Neural cell (in vitro differentiated cells): ENCODE results near the gene IFT81. TPM values are rescaled to one million over a fixed set of nuclear protein-coding genes. Genes with fewer than 3 reads are reported as not detected.

Source experiments
- H2AFZ ChIP-seq: fragments of 200-600, 300-800 bp; sonication (generic), shearing (Covaris generic); 2 replicates; pipeline ENCODE4 v1.6.0; 2014; ENCODE audit warnings: low read depth, mild to moderate bottlenecking, antibody characterized with exemption, low read length, moderate library complexity
- H3F3A ChIP-seq: fragments of 200-600 bp; shearing (Covaris generic); 2 replicates; pipeline ENCODE4 v1.6.1; 2016; ENCODE audit warnings: mild to moderate bottlenecking, moderate library complexity, mixed read lengths, antibody characterized with exemption, low read length; ENCODE audit not compliant: insufficient read depth, poor library complexity, severe bottlenecking
- H3K27ac ChIP-seq: fragments of 200-600, 300-800 bp; sonication (generic), shearing (Covaris generic); 2 replicates; pipeline ENCODE4 v1.5.1; 2014; ENCODE audit warnings: mild to moderate bottlenecking, low read length, moderate library complexity
- H3K27me3 ChIP-seq: fragments of 300-800, 200-600 bp; sonication (generic), shearing (Covaris generic); 2 replicates; pipeline ENCODE4 v1.6.0; 2014; ENCODE audit warnings: mild to moderate bottlenecking, low read depth, low read length, moderate library complexity; ENCODE audit not compliant: insufficient read depth
- H3K36me3 ChIP-seq: fragments of 300-800, 200-600 bp; sonication (generic), shearing (Covaris generic); 2 replicates; pipeline ENCODE4 v1.5.1; 2014; ENCODE audit warnings: mild to moderate bottlenecking, antibody characterized with exemption, low read length, moderate library complexity; ENCODE audit not compliant: insufficient read depth
- H3K4me2 ChIP-seq: fragments of 300-800, 200-600 bp; sonication (generic), shearing (Covaris generic); 2 replicates; pipeline ENCODE4 v1.6.0; 2014; ENCODE audit warnings: mild to moderate bottlenecking, low read length
- H3K4me3 ChIP-seq: fragments of 300-800, 200-600 bp; sonication (generic), shearing (Covaris generic); 2 replicates; pipeline ENCODE4 v1.5.1; 2014; ENCODE audit warnings: mild to moderate bottlenecking, low read length, moderate library complexity
- H3K79me2 ChIP-seq: fragments of 200-600 bp; shearing (Covaris generic); replicated peaks from 2 replicates; pipeline ENCODE4 v1.6.0; 2014; ENCODE audit warnings: mild to moderate bottlenecking, low read length, moderate library complexity; ENCODE audit not compliant: insufficient read depth
- H3K9ac ChIP-seq: fragments of 300-800, 200-600 bp; sonication (generic), shearing (Covaris generic); 2 replicates; pipeline ENCODE4 v1.6.1; 2016; ENCODE audit warnings: mild to moderate bottlenecking, low read length, mixed read lengths
- H3K9me2 ChIP-seq: fragments of 200-600 bp; shearing (Covaris generic); 2 replicates; pipeline ENCODE4 v1.6.1; 2016; ENCODE audit warnings: mild to moderate bottlenecking, low read length, mixed read lengths; ENCODE audit not compliant: insufficient read depth
- H3K9me3 ChIP-seq: fragments of 200-600, 300-800 bp; sonication (generic), shearing (Covaris generic); 2 replicates; pipeline ENCODE4 v1.6.1; 2016; ENCODE audit warnings: mild to moderate bottlenecking, mixed run types, low read length, moderate library complexity, mixed read lengths
- H4K20me1 ChIP-seq: fragments of 200-600 bp; shearing (Covaris generic); 2 replicates; pipeline ENCODE4 v1.6.1; 2016; ENCODE audit warnings: mild to moderate bottlenecking, mixed run types; ENCODE audit not compliant: insufficient read depth
- EP300 ChIP-seq: fragments of 450-650 bp; conservative IDR thresholded peaks from 2 replicates; pipeline ENCODE4 v1.6.1; 2014; ENCODE audit warnings: antibody characterized with exemption, mild to moderate bottlenecking, moderate library complexity; ENCODE audit not compliant: poor library complexity, severe bottlenecking
- EZH2 ChIP-seq: fragments of 200-600, 300-800 bp; shearing (Covaris generic), sonication (generic); IDR thresholded peaks from 2 replicates; pipeline ENCODE4 v1.6.1; 2014; ENCODE audit warnings: antibody characterized with exemption, low read length, borderline replicate concordance, mild to moderate bottlenecking; ENCODE audit not compliant: insufficient read depth, poor library complexity, severe bottlenecking
- MXI1 ChIP-seq: fragments of 450-650 bp; conservative IDR thresholded peaks from 2 replicates; pipeline ENCODE4 v1.6.1; 2014; ENCODE audit warnings: antibody characterized with exemption, mild to moderate bottlenecking; ENCODE audit not compliant: poor library complexity, severe bottlenecking
- POLR2AphosphoS5 ChIP-seq: IDR thresholded peaks from 2 replicates; pipeline ENCODE4 v1.6.1; 2012
- RAD21 ChIP-seq: fragments of 450-650 bp; conservative IDR thresholded peaks from 2 replicates; pipeline ENCODE4 v1.6.1; 2014; ENCODE audit warnings: antibody characterized with exemption, mild to moderate bottlenecking, moderate library complexity
- SMC3 ChIP-seq: fragments of 450-650 bp; conservative IDR thresholded peaks from 2 replicates; pipeline ENCODE4 v1.6.1; 2014; ENCODE audit warnings: antibody characterized with exemption, mild to moderate bottlenecking, moderate library complexity; ENCODE audit not compliant: poor library complexity
- TAF1 ChIP-seq: IDR thresholded peaks from 2 replicates; pipeline ENCODE4 v1.6.1; 2012; ENCODE audit warnings: low read depth
- polyA plus RNA-seq: library from polyadenylated mRNA; depleted of rRNA; stranded (reverse); fragments of >200 nt; gene quantifications from 2 replicates; pipeline ENCODE4 v1.2.3, GENCODE V29; 2014
- TF ChIP-seq, protein P1 (sequence below): fragments of 450-650 bp; IDR thresholded peaks from 2 replicates; pipeline ENCODE4 v1.5.1; 2014; ENCODE audit warnings: antibody characterized with exemption, mild to moderate bottlenecking, moderate library complexity; ENCODE audit not compliant: poor library complexity, severe bottlenecking
- TF ChIP-seq, protein P2 (sequence below): IDR thresholded peaks from 2 replicates; pipeline ENCODE4 v1.6.1; 2012; ENCODE audit warnings: borderline replicate concordance

IFT81 gene
- polyA plus RNA-seq, 1 donor from 2014 or later, result 120 TPM

DNA sequence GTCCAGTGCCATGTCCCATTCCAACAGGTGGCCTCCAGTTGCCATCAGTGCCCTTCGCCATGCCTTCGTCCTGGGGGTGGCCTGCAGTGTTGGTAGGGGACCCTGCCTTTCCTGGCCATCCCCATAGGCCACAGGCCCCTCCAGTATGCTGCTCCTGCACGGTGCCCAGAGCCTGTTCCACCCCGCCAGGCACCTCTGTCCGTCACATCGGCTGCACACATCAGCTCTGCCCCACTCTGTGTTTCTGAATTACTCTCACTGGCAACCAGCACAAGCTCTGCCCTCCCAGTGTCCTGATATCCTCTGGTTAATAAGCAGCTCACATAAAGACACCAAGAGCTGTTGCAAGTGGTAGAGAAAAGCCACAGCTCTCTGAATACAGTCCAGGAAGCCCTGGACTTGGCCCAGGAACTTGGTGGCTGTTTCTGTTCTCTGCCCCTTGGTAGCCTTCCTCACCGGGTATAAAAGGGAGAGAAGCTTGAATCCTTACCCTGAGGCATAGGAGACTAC lies 125.6 kb downstream of the IFT81 start:
- H3K9me2 ChIP-seq, result no peaks in the 10 kb centered on the region
- no peaks in the 10 kb centered on the region for H4K20me1 ChIP-seq
- TF ChIP-seq, protein P1, sequence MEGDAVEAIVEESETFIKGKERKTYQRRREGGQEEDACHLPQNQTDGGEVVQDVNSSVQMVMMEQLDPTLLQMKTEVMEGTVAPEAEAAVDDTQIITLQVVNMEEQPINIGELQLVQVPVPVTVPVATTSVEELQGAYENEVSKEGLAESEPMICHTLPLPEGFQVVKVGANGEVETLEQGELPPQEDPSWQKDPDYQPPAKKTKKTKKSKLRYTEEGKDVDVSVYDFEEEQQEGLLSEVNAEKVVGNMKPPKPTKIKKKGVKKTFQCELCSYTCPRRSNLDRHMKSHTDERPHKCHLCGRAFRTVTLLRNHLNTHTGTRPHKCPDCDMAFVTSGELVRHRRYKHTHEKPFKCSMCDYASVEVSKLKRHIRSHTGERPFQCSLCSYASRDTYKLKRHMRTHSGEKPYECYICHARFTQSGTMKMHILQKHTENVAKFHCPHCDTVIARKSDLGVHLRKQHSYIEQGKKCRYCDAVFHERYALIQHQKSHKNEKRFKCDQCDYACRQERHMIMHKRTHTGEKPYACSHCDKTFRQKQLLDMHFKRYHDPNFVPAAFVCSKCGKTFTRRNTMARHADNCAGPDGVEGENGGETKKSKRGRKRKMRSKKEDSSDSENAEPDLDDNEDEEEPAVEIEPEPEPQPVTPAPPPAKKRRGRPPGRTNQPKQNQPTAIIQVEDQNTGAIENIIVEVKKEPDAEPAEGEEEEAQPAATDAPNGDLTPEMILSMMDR, result no peak
- TF ChIP-seq SMC3, result no peak
- no peak for TF ChIP-seq EZH2
- no peak for TF ChIP-seq EP300
- no peak for TF ChIP-seq TAF1
- no peak for TF ChIP-seq RAD21
- no peak for TF ChIP-seq MXI1
- TF ChIP-seq POLR2AphosphoS5, result no peak
- TF ChIP-seq, protein P2, sequence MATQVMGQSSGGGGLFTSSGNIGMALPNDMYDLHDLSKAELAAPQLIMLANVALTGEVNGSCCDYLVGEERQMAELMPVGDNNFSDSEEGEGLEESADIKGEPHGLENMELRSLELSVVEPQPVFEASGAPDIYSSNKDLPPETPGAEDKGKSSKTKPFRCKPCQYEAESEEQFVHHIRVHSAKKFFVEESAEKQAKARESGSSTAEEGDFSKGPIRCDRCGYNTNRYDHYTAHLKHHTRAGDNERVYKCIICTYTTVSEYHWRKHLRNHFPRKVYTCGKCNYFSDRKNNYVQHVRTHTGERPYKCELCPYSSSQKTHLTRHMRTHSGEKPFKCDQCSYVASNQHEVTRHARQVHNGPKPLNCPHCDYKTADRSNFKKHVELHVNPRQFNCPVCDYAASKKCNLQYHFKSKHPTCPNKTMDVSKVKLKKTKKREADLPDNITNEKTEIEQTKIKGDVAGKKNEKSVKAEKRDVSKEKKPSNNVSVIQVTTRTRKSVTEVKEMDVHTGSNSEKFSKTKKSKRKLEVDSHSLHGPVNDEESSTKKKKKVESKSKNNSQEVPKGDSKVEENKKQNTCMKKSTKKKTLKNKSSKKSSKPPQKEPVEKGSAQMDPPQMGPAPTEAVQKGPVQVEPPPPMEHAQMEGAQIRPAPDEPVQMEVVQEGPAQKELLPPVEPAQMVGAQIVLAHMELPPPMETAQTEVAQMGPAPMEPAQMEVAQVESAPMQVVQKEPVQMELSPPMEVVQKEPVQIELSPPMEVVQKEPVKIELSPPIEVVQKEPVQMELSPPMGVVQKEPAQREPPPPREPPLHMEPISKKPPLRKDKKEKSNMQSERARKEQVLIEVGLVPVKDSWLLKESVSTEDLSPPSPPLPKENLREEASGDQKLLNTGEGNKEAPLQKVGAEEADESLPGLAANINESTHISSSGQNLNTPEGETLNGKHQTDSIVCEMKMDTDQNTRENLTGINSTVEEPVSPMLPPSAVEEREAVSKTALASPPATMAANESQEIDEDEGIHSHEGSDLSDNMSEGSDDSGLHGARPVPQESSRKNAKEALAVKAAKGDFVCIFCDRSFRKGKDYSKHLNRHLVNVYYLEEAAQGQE, result no peak
- H3K79me2 ChIP-seq, result no peaks in the 10 kb centered on the region
- H3K36me3 ChIP-seq, result no peaks in the 10 kb centered on the region
- H3K4me2 ChIP-seq, result no peak overlapping the region
- H3K27ac ChIP-seq, result no peak overlapping the region
- H3F3A ChIP-seq, result no peaks in the 10 kb centered on the region
- H2AFZ ChIP-seq, result no peak overlapping the region
- no peaks in the 10 kb centered on the region for H3K27me3 ChIP-seq
- H3K9me3 ChIP-seq, result no peaks in the 10 kb centered on the region
- H3K4me3 ChIP-seq, result no peak overlapping the region
- H3K9ac ChIP-seq, result no peak overlapping the region

DNA sequence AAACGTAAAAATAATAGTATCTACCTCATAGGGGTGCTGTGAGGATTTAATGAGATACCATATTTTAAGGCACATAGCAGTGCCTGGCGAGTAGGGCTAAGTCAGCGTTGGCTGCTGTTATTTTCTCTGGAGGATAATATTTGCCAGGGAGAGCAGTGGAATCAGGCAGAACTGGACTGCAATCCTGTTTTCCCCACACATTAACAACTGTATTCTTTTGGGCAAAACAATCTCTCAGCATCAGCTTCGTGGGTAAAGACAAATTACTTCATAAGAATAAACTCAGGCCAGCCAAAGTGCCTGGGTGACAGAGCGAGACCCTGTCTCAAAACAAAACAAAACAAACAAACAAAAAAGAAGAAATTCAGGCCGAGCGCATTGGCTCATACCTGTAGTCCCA lies 127.2 kb downstream of the IFT81 start:
- Histone ChIP-seq H3K9ac (no peak overlapping the region), H4K20me1 (no peaks in the 10 kb centered on the region), H3K36me3 (no peaks in the 10 kb centered on the region), H2AFZ (no peak overlapping the region), H3K4me3 (no peak overlapping the region), H3K79me2 (no peaks in the 10 kb centered on the region), H3F3A (no peaks in the 10 kb centered on the region), H3K9me2 (no peaks in the 10 kb centered on the region), H3K27me3 (no peaks in the 10 kb centered on the region), H3K9me3 (no peaks in the 10 kb centered on the region), H3K4me2 (no peak overlapping the region), H3K27ac (no peak overlapping the region)
- no peak for TF ChIP-seq POLR2AphosphoS5
- TF ChIP-seq, protein P1, result no peak
- no peak for TF ChIP-seq EZH2
- no peak for TF ChIP-seq SMC3
- TF ChIP-seq, protein P2, result no peak
